GM21381 (cell line): Measurements from ENCODE around the gene ONECUT1.

ENCODE experiments used
- ATAC-seq: cut with Tn5 transposase; IDR thresholded peaks from one replicate; pipeline ENCODE4 v1.9.1; 2021; ENCODE audit warnings: mild to moderate bottlenecking, moderate library complexity; ENCODE audit not compliant: unreplicated experiment

ONECUT1 gene

GRCh38 chr15:52733696-52734255 lies 56.4 kb downstream of the ONECUT1 start:
- ATAC-seq = no peak

- no peak for ATAC-seq
Measured at GRCh38 chr15:52733088-52733487, 57.0 kb downstream of the ONECUT1 start.

DNA sequence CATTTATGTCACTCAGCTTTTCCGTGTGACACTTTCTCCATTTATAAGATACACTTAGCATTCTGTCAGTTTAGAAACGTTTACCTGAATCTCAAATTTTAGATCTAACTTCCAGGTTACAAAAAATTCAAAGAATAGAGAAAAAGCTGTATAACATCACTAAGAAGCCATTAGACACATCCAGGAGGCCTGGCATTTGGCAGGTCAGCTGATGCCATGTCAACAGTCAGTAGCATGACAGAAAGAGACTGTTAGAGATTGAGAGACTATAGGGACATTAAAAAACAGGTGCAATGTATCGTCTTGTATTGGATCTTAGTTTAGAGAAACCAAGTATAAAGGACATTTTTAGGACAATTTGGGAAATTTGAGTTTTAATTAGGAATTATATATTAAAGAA lies 57.6 kb downstream of the ONECUT1 start:
- no peak for ATAC-seq

GRCh38 chr15:52731732-52732470 lies 58.2 kb downstream of the ONECUT1 start:
- ATAC-seq = no peak

DNA sequence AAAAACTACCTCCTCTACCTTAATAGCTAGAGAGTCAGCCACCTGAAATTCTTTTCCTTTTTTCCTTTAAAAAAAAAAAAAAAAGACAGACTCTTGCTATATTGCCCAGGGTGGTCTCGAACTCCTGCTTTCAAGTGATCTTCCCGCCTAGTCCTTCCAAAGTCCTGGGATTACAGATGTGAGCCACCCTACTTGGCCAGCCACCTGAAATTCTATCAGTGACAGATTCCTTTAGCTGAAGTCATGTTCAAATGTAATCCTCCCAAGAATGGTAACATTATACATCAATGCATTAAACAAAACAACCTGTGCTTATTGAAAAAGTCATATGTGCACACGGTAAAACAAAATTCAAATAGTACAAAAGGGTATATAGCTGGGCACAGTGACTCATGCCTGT lies 59.1 kb downstream of the ONECUT1 start:
- no peak for ATAC-seq

GRCh38 chr15:52730594-52730993 lies 59.5 kb downstream of the ONECUT1 start:
- no peak for ATAC-seq

DNA sequence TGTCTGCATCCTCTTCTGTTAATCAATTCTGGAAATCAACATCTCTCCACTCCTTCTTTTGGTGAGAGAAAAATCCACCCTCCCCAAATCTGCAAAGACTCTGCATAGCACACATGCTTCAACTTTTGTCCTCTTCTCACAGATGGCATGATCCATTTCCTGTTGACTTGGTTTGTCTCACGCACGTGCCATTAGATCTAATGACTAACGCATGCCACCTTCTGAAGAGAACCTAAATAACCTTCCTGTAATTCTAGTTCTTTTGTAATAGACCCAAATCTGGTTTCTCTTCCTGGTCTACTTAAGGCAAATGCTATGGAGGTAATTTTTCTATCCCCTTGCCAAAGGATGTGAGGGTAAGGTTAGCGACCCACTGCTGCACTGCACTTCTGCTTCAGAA lies 60.0 kb downstream of the ONECUT1 start:
- ATAC-seq = no peak

DNA sequence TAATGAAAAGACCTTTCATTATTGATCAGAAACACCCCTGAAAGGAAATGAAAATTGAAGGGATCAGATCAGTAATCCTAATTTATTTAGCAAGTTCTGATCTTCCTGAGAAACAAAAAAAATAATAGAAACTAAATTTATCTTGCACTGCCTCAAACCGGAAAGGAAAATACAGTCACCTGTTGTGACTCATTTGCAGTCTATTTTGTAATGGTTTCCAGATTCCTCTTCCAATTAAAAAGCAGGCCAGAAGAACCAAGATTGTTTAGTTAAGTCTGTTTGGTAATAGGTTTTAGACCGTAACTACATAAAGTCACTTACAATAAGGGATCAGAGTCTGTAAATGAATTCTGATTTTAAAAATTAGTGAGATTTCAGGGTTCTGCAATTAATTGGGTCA lies 61.2 kb downstream of the ONECUT1 start:
- ATAC-seq = no peak

GRCh38 chr15:52727815-52728214 lies 62.3 kb downstream of the ONECUT1 start:
- no peak for ATAC-seq

GRCh38 chr15:52726195-52726594 lies 63.9 kb downstream of the ONECUT1 start:
- ATAC-seq = no peak

DNA sequence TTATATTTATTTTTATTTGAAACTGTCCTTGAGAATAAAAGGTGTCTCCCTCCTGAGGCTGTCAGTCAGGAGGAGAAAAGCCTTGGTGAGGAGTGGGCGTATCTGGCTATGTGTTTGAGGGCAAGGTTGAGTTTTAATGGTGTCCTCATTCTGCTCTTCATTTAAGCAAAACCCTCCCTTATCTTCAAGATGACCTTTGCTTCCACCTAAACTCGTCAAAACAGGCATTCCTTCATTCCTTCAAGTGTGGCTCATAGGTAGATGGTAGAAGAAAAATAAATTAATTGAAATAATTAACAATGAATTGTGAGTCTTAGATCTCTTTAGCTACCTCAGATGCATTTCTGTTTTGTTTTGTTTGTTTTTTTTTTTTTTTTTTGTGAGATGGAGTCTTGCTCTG lies 71.6 kb downstream of the ONECUT1 start:
- ATAC-seq = no peak

GRCh38 chr15:52717924-52718323 lies 72.2 kb downstream of the ONECUT1 start:
- no peak for ATAC-seq

DNA sequence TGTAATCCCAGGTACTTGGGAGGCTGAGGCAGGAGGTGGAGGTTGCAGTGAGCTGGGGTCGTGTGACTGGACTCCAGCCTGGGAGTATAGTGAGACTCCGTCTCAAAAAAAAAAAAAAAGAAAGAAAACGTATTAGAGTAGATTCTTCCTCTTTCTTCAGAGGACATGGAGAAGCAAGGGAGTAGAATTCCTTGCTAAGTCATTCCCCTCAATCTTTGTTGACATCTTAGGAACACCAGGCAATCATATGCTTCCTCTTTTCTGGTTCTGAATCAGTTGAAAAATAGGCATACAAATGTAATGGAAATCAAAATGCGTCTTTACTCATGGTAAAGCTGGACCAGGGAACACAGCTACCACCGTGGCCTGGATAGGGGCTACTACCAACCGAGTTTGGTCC lies 72.7 kb downstream of the ONECUT1 start:
- no peak for ATAC-seq

DNA sequence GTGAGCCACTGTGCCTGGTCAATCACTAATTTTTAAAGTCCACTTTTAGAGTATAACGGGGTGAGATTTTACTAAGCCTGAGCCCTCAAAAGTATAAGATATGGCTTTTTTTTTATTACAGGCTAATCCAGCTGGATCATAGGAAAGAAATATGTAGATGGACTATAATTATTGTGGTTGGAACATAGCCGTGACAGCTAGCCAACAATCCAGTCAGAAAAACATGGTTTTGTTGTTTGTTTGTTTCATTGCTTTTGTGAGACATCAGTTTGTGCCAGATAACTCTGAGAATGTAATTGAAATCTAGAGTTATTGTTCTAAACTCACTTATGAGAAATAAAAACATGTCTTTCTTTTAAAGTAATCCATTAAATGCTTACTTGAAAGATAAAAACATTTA lies 73.6 kb downstream of the ONECUT1 start:
- ATAC-seq = no peak

GRCh38 chr15:52715411-52715810 lies 74.7 kb downstream of the ONECUT1 start:
- no peak for ATAC-seq

DNA sequence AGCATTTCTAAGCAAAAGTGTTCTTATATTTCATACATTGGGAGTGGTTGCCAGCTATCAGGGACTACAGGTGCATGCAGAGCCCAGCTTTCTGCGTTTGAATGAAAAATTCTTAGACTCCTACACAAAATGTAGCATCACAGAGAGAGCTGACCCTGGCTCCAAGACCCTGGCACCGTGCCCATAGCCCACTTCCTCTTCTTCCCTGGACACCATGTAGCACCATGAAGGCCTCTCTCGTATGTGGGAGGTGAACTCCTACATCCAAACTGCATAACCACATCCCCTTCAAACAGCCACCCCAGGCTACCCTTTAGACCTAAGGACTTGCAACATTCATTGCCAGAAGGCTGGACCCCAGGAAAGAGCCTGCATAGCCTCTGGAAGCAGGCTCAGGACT lies 75.2 kb downstream of the ONECUT1 start:
- ATAC-seq = no peak

- ATAC-seq = no peak
Measured at GRCh38 chr15:52710708-52711389, 79.3 kb downstream of the ONECUT1 start.

DNA sequence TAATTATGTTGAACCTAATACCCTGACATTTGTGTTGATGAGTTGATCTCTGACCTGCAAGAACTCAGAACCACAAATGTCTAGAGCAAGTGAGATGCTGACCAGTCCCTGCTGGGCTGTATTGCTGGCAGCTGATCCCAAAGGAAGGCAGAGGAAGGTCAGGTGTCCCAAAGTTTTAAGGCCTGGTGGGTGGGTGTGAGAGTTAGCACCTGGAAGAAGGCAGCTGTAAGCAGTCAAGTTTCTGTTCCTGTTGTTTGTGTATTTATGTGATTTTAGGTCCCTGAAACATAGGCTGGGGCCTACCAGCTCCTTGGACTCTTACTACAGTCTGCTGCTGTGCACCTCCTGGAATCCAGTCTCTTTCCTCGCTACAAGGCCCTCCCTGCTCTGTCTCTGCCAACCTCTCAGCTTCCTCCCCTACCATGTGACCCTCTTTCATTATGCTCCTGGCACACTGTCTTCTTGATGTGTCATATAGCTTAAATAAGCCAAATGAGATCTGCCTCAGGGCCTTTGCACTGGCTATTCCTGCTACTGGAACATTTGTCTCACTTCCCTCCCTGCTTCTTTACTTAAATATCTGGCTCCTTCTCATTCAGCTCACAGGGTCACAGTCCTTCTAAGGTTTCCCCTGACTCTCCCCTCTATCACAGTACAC lies 80.0 kb downstream of the ONECUT1 start:
- peak; percentile 49 for ATAC-seq

GRCh38 chr15:52709187-52709981 lies 80.8 kb downstream of the ONECUT1 start:
- ATAC-seq = peak; percentile 62
